Measurements from ENCODE around the gene CLDN3.
A peak's percentile ranks its signal among the peaks of the same experiment; 100 is the strongest.

GRCh38 chr7:73738612-73739386, 31.3 kb downstream of the CLDN3 start, which contains the start of gene ABHD11:
- TF ChIP-seq CTCF (IDR thresholded peaks at IDR 0.05) (peak; percentile 17; the same call in 1 of the 2 replicates), ZFX (IDR thresholded peaks at IDR 0.05; ENCODE audit: borderline replicate concordance) (no peak)

All from 22Rv1 (cell line).